Activated naive CD8-positive, alpha-beta T cell treated with anti-CD3 and anti-CD28 coated beads for 36 hours (primary cell): ENCODE results near the gene DHX58. TPM values are rescaled to one million over a fixed set of nuclear protein-coding genes. Genes with fewer than 3 reads are reported as not detected.

Experiments used
- DNase-seq: peaks from one replicate; pipeline ENCODE4 v3.0.0; 2021
- H3K27ac Mint-ChIP-seq: one replicate; pipeline ENCODE4 v1.8.0; 2022; ENCODE audit warnings: mild to moderate bottlenecking, moderate library complexity, mixed read lengths
- H3K27me3 Mint-ChIP-seq: one replicate; pipeline ENCODE4 v1.8.0; 2022; ENCODE audit warnings: mild to moderate bottlenecking, mixed read lengths
- H3K36me3 Mint-ChIP-seq: one replicate; pipeline ENCODE4 v1.8.0; 2021; ENCODE audit warnings: mild to moderate bottlenecking, mixed read lengths
- H3K4me1 Mint-ChIP-seq: one replicate; pipeline ENCODE4 v1.8.0; 2021; ENCODE audit warnings: mixed read lengths
- H3K4me3 Mint-ChIP-seq: one replicate; pipeline ENCODE4 v1.8.0; 2022; ENCODE audit warnings: mild to moderate bottlenecking, moderate library complexity, mixed read lengths
- H3K9me3 Mint-ChIP-seq: one replicate; pipeline ENCODE4 v1.8.0; 2022; ENCODE audit warnings: mixed read lengths
- total RNA-seq, 2 experiments: library from RNA; stranded (reverse); gene quantifications; one replicate each; pipeline ENCODE4 v1.2.3, GENCODE V29; 2021

DHX58 gene
- total RNA-seq, 2 experiments from 2014 or later = 23.5 to 24.9 TPM

GRCh38 chr17:42135151-42135550 is 22.6 kb upstream of the DHX58 start:
- H3K27me3 Mint-ChIP-seq = no peaks in the 10 kb centered on the region
- H3K4me3 Mint-ChIP-seq = no peak overlapping the region
- no peaks in the 10 kb centered on the region for H3K9me3 Mint-ChIP-seq
- H3K27ac Mint-ChIP-seq = no peak overlapping the region
- no peak for DNase-seq
- H3K4me1 Mint-ChIP-seq = peaks cover 64% of the 10 kb centered on the region
- peaks cover 9% of the 10 kb centered on the region for H3K36me3 Mint-ChIP-seq

- H3K27ac Mint-ChIP-seq = peak overlapping the region; percentile 15
- H3K9me3 Mint-ChIP-seq = no peaks in the 10 kb centered on the region
- no peak for DNase-seq
- H3K4me1 Mint-ChIP-seq = peaks cover 55% of the 10 kb centered on the region
- peaks cover 12% of the 10 kb centered on the region for H3K36me3 Mint-ChIP-seq
- no peaks in the 10 kb centered on the region for H3K27me3 Mint-ChIP-seq
- H3K4me3 Mint-ChIP-seq = no peak overlapping the region
Observed at GRCh38 chr17:42133461-42134041, 21.0 kb upstream of the DHX58 start.

- H3K36me3 Mint-ChIP-seq = peaks cover 18% of the 10 kb centered on the region
- peak; percentile 36 for DNase-seq
- H3K4me3 Mint-ChIP-seq = no peak overlapping the region
Observed at GRCh38 chr17:42132941-42133340, 20.4 kb upstream of the DHX58 start.

GRCh38 chr17:42131981-42132432 is 19.5 kb upstream of the DHX58 start:
- DNase-seq = no peak
- Mint-ChIP-seq H3K27ac (no peak overlapping the region), H3K27me3 (no peaks in the 10 kb centered on the region), H3K4me3 (no peak overlapping the region), H3K36me3 (peaks cover 22% of the 10 kb centered on the region), H3K4me1 (peaks cover 55% of the 10 kb centered on the region), H3K9me3 (no peaks in the 10 kb centered on the region)

More at GRCh38 chr17:42132941-42133340, 20.4 kb upstream of the DHX58 start:
- Mint-ChIP-seq H3K4me1 (peaks cover 57% of the 10 kb centered on the region), H3K27me3 (no peaks in the 10 kb centered on the region), H3K9me3 (no peaks in the 10 kb centered on the region), H3K27ac (peak overlapping the region; percentile 54)

- H3K27me3 Mint-ChIP-seq = no peaks in the 10 kb centered on the region
- no peaks in the 10 kb centered on the region for H3K9me3 Mint-ChIP-seq
- peaks cover 22% of the 10 kb centered on the region for H3K36me3 Mint-ChIP-seq
- H3K4me1 Mint-ChIP-seq = peaks cover 48% of the 10 kb centered on the region
- no peak overlapping the region for H3K4me3 Mint-ChIP-seq
- peak overlapping the region; percentile 7 for H3K27ac Mint-ChIP-seq
- no peak for DNase-seq
Observed at GRCh38 chr17:42131232-42131631, 18.7 kb upstream of the DHX58 start.

GRCh38 chr17:42130310-42130936 is 17.9 kb upstream of the DHX58 start:
- H3K27me3 Mint-ChIP-seq = no peaks in the 10 kb centered on the region
- peaks cover 40% of the 10 kb centered on the region for H3K4me1 Mint-ChIP-seq
- H3K27ac Mint-ChIP-seq = peak overlapping the region; percentile 3
- no peaks in the 10 kb centered on the region for H3K9me3 Mint-ChIP-seq
- H3K4me3 Mint-ChIP-seq = no peak overlapping the region
- H3K36me3 Mint-ChIP-seq = peaks cover 19% of the 10 kb centered on the region
- DNase-seq = no peak

- DNase-seq = no peak
- peaks cover 35% of the 10 kb centered on the region for H3K4me1 Mint-ChIP-seq
- H3K36me3 Mint-ChIP-seq = peaks cover 17% of the 10 kb centered on the region
- peak overlapping the region; percentile 85 for H3K27ac Mint-ChIP-seq
- no peaks in the 10 kb centered on the region for H3K9me3 Mint-ChIP-seq
- H3K27me3 Mint-ChIP-seq = no peaks in the 10 kb centered on the region
- H3K4me3 Mint-ChIP-seq = no peak overlapping the region
Observed at GRCh38 chr17:42129109-42129837, 16.8 kb upstream of the DHX58 start.

GRCh38 chr17:42127414-42127813 is 14.9 kb upstream of the DHX58 start:
- peaks cover 21% of the 10 kb centered on the region for H3K36me3 Mint-ChIP-seq

GRCh38 chr17:42126836-42127235 is 14.3 kb upstream of the DHX58 start:
- no peak for DNase-seq
- H3K9me3 Mint-ChIP-seq = no peaks in the 10 kb centered on the region
- peak overlapping the region; percentile 46 for H3K27ac Mint-ChIP-seq
- no peak overlapping the region for H3K4me3 Mint-ChIP-seq
- no peaks in the 10 kb centered on the region for H3K27me3 Mint-ChIP-seq
- H3K36me3 Mint-ChIP-seq = peaks cover 21% of the 10 kb centered on the region
- peaks cover 10% of the 10 kb centered on the region for H3K4me1 Mint-ChIP-seq

More at GRCh38 chr17:42127414-42127813, 14.9 kb upstream of the DHX58 start:
- Mint-ChIP-seq H3K27ac (peak overlapping the region; percentile 85), H3K4me1 (peaks cover 16% of the 10 kb centered on the region), H3K9me3 (no peaks in the 10 kb centered on the region), H3K4me3 (no peak overlapping the region), H3K27me3 (no peaks in the 10 kb centered on the region)
- no peak for DNase-seq

- Mint-ChIP-seq H3K27ac (no peak overlapping the region), H3K27me3 (no peaks in the 10 kb centered on the region), H3K9me3 (no peaks in the 10 kb centered on the region), H3K36me3 (peaks cover 18% of the 10 kb centered on the region), H3K4me3 (no peak overlapping the region), H3K4me1 (peaks cover 10% of the 10 kb centered on the region)
- no peak for DNase-seq
Observed at GRCh38 chr17:42125565-42125964, 13.1 kb upstream of the DHX58 start.

- no peaks in the 10 kb centered on the region for H3K9me3 Mint-ChIP-seq
- no peak overlapping the region for H3K27ac Mint-ChIP-seq
- H3K36me3 Mint-ChIP-seq = peaks cover 16% of the 10 kb centered on the region
- H3K4me3 Mint-ChIP-seq = no peak overlapping the region
- H3K4me1 Mint-ChIP-seq = peaks cover 18% of the 10 kb centered on the region
- no peak for DNase-seq
- no peaks in the 10 kb centered on the region for H3K27me3 Mint-ChIP-seq
Observed at GRCh38 chr17:42124256-42124655, 11.7 kb upstream of the DHX58 start.

- Mint-ChIP-seq H3K27ac (no peak within 1 kb of the TSS), H3K36me3 (peaks cover 12% of the 10 kb centered on the region), H3K27me3 (no peaks in the 10 kb centered on the region), H3K4me3 (peak within 1 kb of the TSS; percentile 74), H3K4me1 (peaks cover 19% of the 10 kb centered on the region), H3K9me3 (no peaks in the 10 kb centered on the region)
- DNase-seq = no peak
Observed at GRCh38 chr17:42122371-42123303, 10.1 kb upstream of the DHX58 start, which contains the start of gene HSPB9. HSPB9 (plus strand) TSS chr17:42122804; CDS start chr17:42122851, 47 bp downstream.

- peak; percentile 85 for DNase-seq
- peak within 1 kb of the TSS; percentile 74 for H3K4me3 Mint-ChIP-seq
- H3K27me3 Mint-ChIP-seq = no peaks in the 10 kb centered on the region
- H3K27ac Mint-ChIP-seq = peak within 1 kb of the TSS; percentile 77
- H3K4me1 Mint-ChIP-seq = peaks cover 28% of the 10 kb centered on the region
- H3K36me3 Mint-ChIP-seq = peaks cover 19% of the 10 kb centered on the region
- no peaks in the 10 kb centered on the region for H3K9me3 Mint-ChIP-seq
Observed at GRCh38 chr17:42120770-42121769, 8.6 kb upstream of the DHX58 start, which contains the start of gene KAT2A. KAT2A (minus strand) TSS chr17:42121367; CDS start chr17:42121304, 63 bp downstream.
